NCI-H1694 (cell line): ENCODE data around the gene PPP1R15A.
"Not testable (repeated sequence)": the region's sequence is repeated elsewhere in the genome, so short reads cannot be mapped to it uniquely, and the experiment has no call there.

Experiments used
- DNase-seq: peaks from one replicate; lab custom pipeline; 2025; lab: John Stamatoyannopoulos, UW

PPP1R15A gene

DNA sequence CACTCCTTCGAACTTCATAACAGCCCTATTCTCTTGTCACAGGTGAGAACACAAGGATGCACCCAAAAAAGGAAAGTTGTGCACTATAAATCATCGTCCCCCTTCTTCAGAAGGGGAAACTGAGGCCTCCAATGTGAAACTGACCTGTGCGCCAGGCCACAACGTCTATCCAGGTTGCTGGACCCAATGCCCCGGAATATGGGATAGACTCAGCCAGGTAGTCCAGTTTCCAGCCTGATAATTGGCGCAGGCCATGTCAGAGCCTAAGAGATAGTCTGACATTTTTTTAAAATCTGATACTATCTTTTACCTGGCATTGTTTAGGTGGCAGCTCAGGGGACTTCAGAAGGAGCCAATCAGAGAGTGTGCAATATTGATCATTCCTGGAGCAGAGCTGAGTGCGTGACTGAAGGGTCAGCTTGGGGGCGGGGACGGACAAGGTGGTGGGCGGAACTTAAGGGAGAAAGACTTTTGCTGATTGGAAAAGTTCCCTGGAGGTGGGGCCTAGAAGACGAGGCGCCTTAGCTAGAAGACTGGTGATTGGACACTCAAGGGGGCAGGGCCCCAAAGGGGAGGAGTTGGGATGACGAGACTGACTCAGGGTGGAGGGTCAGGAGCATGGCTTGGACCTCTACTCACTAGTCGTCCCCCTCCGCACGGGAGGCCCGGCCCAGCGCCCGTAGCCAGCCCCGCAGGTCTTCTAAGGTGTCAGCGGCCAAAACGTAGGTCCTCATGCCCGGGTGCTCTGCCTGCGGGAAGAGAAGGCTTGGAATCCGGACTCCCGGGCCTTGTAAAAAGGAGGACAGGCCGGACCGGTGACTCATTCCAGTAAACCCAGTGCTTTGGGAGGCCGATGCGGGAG, 12.3 kb upstream of the PPP1R15A start:
- no peak for DNase-seq

DNA sequence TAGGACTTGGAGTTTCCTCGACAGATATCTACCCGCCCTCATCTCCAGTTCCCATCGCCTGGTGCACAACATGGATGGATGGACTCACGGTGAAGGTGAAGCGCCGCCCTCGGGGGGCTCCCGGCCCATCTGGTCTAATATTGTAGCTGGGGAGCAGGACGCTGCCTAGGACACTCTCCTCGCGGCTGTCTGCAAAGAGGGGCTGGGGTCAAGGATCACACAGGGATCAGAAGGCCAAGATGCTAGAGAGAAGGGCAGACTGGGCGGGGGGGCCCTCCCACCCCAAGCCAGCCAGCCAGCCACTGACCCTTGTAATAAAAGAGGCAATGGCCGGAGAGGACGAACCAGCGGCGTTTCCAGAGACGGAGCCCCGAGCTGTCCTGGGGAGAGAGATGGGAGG, 10.9 kb upstream of the PPP1R15A start:
- no peak for DNase-seq

DNA sequence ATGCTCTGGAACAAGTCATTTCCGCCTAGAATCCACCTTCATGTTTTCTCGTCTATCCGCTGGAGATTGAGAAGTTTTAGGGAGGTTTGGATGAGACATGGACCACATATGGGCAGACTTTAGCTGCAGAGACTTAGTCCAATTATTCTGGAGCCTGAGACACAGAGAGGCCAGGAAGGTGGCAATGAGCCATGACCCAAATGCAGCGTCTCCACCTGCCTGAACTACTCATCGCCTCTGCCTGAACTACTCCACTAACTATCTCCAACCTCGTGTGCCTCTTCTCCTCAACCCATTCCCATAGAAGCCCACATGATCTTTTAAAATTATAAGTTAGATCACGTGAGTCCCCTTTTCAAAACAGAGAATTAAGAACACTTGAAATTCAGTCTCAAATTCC, 9.4 kb upstream of the PPP1R15A start:
- DNase-seq: no peak

DNA sequence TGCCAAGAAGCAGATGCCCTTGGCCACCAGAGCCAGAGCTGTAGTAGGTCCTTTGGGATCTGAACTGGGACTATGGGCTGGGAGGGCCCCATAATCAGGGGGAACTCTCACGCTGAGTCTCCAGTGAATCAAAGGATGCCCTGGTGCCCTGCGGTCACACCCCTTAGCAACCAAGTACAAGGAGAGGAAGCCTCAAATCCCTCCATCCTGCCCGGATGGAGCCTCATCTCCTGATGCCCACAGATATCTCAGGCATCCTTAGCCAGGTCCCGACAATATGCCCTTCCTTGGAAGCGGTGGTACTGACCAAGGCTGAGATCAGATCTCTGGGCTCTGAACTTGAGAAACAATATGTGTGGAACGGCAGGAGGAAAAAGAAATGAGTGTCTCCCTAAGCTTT, 5.5 kb upstream of the PPP1R15A start:
- no peak for DNase-seq

DNA sequence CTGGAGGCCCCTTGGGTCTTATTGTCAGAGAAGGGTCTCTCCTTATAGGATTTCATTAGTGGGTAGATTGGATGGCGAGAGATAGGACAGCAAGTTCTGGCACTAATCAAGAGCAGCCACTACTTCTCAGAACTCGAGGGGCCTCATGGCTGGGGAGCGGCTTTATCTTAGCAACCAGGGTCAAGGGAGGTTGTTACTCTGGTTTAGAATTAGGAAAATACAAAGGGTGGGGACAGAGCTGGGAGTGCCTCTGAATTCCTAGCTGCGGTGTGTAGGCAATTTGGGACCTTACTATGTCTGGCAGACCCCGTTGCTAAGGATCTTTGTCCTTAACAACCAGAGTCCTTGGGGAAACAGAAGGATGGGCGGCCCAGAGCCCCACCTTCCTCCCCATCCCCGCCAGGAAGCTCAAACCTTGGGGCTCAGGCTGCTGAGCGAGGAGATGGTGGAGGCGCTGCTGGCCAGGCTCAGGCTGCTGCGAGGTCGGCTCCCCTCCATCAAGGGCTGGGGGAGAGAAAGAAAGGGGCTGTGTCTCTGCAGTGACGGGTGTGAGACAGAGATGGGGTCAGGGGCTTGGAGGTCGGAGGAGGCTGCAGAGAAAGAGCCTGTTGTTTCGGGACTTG, 5.0 kb upstream of the PPP1R15A start:
- DNase-seq: no peak

DNA sequence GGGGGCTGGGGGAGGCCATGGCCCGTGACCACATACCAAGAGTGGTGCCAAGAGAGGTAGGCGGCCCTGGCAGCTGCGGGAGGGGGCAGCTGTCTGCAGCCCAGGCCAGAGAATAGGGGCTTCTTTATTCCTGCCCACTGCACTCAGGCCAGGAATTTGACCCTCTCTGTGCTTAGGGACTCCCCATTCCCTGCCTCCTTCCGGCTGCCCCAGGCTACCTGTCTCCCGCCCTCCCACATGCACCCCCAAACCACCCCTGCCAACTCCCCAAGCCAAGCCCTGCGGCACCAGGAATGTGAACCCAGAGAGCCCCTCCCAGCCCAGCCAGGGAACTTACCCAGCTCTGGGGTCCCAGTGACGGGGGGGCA, 4.5 kb upstream of the PPP1R15A start:
- DNase-seq: no peak

DNA sequence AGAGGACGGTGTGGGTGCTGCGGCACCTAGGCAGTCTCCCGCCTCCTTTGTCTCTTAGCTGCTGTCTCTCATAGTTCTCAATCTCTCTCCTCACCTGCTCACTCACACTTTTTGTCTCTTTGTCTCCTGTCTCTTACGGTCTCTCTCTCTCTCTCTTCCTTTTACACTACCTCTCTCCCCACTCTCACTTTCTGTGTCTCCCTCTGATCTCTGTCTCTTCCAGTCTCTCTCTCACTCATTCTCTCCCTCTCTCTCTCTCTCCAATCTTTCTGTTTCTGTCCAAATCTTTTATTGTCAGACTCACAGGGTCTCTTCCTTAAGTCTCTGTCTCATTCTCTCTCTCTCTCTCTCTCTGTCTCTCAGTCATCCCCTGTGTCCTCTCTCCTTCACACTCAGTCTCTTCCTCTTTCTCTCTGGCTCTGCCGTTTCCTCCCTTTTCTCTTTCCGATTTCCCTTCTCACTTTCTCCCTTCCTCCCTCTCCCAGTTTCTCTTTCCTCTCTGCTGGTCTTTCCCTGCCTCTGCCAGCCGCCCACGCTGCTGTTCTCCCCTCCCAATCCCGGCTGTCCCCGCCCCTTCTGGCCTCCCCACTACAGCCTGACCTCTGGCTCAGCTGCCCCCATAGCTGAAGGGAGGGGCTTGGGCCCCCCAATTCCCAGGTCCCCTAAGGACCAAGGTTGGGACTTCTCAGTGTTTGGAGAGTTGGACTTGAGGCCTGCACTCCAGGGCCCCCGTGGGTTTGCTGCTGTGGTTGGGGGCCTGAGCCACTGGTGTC, 3.9 kb upstream of the PPP1R15A start, which contains the start of gene PLEKHA4:
Gene PLEKHA4 (minus strand): TSS at position 504 of the 773 bp plus-strand sequence. CDS start 997 bp downstream, outside the sequence.
- no peak for DNase-seq

DNA sequence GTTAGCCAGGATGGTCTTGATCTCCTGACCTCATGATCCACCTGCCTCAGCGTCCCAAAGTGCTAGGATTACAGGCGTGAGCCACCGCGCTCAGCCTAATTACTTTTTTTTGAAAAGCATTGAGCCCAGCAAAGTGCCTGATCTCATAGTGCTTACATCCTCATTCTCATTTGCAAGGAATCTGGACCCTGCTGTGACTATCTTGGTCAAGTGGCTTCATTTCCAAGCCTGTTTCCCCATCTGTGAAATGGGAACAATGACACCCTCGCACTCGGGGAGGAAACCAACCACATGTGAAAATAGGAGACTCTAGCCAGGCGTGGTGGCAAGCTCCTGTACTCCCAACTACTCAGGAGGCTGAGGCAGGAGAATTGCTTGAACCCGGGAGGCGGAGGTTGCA, 2.2 kb upstream of the PPP1R15A start:
- no peak for DNase-seq

DNA sequence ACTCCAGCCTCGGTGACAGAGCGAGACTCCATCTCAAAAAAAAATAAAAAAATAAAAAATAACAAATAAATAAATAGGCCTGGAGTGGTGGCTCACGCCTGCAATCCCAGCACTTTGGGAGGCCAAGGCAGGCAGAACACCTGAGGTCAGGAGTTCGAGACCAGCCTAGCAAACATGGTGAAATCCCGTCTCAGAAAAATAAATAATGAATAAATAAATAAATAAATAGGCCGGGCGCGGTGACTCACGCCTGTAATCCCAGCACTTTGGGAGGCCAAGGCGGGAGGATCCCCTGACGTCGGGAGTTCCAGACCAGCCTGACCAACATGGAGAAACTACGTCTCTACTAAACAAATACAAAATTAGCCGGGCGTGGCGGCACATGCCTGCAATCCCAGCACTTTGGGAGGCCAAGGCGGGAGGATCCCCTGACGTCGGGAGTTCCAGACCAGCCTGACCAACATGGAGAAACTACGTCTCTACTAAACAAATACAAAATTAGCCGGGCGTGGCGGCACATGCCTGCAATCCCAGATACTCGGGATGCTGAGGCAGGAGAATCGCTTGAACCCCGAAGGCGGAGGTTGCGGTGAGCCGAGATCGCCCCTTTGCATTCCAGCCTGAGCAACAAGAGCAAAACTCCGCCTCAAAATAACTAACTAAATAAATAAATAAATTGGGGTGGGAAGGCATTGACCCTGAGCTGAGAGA, 595 bp upstream of the PPP1R15A start:
- DNase-seq: not testable (repeated sequence)

DNA sequence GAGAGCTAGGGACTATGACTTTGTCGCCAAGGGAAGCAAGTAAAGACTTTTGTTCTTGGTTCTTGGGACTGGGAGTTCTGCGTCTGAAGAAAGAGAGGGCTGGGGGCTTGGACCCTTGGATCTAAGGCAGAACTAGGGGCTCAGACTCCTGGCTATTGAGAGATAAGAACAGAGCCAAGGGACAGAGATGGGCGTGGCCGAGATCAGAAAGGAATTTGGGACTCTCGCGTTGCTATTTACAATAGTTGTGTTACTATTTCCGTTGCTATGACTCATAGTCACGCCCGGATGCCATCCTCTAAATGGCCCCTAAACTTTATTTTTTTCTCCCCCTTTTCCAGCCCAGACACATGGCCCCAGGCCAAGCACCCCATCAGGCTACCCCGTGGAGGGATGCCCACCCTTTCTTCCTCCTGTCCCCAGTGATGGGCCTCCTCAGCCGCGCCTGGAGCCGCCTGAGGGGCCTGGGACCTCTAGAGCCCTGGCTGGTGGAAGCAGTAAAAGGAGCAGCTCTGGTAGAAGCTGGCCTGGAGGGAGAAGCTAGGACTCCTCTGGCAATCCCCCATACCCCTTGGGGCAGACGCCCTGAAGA, 759 bp downstream of the PPP1R15A start:
- peak; percentile 48 for DNase-seq

DNA sequence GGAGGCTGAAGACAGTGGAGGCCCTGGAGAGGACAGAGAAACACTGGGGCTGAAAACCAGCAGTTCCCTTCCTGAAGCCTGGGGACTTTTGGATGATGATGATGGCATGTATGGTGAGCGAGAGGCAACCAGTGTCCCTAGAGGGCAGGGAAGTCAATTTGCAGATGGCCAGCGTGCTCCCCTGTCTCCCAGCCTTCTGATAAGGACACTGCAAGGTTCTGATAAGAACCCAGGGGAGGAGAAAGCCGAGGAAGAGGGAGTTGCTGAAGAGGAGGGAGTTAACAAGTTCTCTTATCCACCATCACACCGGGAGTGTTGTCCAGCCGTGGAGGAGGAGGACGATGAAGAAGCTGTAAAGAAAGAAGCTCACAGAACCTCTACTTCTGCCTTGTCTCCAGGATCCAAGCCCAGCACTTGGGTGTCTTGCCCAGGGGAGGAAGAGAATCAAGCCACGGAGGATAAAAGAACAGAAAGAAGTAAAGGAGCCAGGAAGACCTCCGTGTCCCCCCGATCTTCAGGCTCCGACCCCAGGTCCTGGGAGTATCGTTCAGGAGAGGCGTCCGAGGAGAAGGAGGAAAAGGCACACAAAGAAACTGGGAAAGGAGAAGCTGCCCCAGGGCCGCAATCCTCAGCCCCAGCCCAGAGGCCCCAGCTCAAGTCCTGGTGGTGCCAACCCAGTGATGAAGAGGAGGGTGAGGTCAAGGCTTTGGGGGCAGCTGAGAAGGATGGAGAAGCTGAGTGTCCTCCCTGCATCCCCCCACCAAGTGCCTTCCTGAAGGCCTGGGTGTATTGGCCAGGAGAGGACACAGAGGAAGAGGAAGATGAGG, 1.5 kb downstream of the PPP1R15A start:
- no peak for DNase-seq

DNA sequence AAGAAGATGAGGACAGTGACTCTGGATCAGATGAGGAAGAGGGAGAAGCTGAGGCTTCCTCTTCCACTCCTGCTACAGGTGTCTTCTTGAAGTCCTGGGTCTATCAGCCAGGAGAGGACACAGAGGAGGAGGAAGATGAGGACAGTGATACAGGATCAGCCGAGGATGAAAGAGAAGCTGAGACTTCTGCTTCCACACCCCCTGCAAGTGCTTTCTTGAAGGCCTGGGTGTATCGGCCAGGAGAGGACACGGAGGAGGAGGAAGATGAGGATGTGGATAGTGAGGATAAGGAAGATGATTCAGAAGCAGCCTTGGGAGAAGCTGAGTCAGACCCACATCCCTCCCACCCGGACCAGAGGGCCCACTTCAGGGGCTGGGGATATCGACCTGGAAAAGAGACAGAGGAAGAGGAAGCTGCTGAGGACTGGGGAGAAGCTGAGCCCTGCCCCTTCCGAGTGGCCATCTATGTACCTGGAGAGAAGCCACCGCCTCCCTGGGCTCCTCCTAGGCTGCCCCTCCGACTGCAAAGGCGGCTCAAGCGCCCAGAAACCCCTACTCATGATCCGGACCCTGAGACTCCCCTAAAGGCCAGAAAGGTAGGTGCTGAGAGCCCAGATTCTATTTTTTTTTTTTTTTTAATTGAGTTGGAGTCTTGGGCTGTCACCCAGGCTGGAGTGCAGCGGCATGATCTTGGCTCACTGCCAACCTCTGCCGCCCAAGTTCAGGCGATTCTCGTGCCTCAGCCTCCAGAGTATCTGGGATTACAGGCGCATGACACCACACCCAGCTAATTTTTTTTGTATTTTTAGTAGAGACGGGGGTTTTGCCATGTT, 2.3 kb downstream of the PPP1R15A start:
- peak; percentile 9 for DNase-seq

DNA sequence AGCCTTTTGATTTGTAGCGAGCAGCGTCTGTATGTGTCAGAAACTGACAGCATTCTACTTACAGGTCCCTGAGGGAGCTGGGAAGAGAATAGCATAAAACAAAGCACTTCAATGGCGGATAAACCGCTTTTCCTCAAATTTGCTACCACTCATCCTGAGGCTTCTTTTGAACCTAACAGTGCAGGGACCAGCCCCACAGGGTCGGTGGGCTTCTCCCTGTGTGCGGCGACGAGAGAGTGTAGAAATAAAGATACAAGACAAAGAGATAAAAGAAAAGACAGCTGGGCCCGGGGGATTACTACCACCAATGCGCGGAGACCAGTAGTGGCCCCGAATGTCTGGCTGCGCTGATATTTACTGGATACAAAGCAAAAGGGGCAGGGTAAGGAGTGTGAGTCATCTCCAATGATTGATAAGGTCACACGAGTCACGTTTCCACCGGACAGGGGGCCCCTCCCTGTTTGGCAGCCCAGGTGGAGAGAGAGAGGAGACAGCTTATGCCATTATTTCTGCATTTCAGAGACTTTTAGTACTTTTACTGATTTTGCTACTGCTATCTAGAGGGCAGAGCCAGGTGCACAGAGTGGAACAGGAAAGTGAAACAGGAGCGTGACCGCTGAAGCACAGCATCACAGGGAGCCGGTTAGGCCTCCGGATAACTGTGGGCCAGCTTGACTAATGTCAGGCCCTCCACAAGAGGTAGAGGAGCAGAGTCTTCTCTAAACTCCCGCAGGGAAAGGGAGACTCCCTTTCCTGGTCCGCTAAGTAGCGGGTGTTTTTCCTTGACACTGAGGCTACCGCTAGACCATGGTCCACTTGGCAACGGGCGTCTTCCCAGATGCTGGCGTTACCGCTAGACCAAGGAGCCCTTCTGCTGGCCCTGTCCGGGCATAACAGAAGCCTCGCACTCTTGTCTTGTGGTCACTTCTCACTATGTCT, 4.1 kb downstream of the PPP1R15A start:
- DNase-seq: not testable (repeated sequence)

DNA sequence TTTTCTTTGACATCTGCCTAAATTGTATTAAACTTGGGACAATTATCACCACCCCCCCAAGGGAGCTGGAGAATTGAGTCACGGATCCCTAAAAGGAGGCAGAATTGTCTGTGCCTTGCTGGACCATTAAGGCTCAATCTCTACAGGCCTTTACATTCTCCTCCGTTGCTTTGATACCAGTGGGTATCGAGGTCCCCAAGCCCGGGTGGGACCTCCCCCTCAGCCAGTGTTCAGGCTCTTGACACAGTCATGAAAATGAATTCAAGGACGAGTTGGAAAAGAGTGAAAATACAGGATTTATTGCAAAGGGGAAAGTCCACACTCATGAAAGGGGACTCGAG, 5.6 kb downstream of the PPP1R15A start:
- no peak for DNase-seq

DNA sequence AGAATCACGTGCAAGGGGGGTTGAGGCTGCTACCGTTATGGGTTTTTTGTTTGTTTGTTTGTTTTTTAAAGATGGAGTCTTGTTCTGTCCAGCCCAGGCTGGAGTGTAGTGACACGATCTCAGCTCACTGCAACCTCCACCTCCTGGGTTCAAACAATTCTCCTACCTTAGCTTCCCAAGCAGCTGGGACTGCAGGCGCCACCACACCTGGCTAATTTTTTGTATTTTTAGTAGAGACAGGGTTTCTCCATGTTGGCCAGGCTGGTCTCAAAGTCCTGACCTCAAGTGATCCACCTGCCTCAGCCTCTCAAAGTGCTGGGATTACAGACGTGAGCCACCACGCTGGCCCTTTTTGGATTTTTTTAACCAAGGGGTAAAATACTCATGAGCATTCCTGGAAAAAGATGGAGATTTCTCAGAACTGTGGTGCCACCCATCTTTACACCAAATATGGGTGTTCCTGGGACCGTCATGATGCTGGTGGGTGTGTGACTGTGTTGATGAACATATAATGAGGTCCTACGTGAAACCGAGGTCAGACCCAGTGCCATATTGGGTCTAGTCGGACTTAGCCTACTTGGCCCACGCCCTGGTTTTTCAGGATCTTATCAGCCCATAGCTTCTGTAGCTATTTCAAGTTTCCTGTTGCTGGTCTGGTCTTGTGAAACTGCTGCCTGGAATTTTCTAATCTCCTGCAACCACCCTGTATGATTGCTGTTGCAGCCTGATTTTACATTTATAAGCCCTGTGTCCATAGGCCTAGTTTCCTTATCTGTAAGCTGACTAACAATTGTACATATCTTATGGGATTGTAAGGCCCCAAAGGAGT, 6.2 kb downstream of the PPP1R15A start:
- no peak for DNase-seq

DNA sequence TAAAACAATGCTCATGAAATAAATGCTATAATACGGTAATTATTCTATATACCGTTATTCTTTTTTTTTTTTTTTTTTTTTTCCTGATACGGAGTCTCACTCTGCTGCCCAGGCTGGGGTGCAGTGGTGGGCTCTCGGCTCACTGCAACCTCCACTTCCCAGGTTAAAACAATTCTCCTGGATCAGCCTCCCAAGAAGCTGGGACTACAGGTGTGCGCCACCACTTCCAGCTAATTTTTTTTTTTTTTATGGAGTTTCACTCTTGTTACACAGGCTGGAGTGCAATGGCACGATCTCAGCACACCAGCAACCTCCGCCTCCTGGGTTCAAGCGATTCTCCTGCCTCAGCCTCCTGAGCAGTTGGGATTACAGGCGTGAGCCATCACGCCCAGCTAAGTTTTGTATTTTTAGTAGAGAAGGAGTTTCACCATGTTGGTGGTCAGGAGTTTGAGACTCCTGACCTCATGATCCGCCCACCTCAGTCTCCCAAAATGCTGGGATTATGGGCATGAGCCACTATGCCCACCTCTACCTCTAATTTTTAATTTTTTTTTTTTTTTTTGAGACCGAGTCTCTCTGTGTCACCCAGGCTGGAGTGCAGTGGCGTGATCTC, 6.9 kb downstream of the PPP1R15A start:
- DNase-seq: no peak

DNA sequence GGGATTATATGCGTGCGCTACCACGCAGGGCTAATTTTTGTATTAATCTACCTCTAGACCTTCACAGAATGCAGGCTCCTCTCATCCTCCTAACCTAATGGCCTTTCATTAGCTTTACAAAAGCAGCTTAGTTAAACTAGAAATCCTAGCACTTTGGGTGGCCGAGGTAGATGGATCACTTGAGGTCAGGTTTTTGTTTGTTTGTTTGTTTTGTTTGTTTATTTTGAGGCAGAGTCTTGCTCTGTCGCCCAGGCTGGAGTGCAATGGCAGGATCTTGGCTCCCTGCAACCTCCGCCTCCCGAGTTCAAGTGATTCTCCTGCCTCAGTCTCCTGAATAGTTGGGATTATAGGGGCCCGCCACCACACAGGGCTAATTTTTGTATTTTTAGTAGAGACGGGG, 7.5 kb downstream of the PPP1R15A start:
- not testable (repeated sequence) for DNase-seq
